AG04449 (cell line): Measurements from ENCODE around the gene ANXA1.

Experiments
- CTCF ChIA-PET: fragments of 350-600 bp; formaldehyde crosslinking; extraction: SDS; loops from one replicate; lab custom pipeline; 2021; ENCODE audit warnings: antibody characterized with exemption; lab: Yijun Ruan, JAX
- POLR2A ChIA-PET: fragments of 400-600, 350-600 bp; formaldehyde crosslinking; extraction: SDS; loops from one replicate; lab custom pipeline; 2020; ENCODE audit warnings: antibody characterized with exemption, inconsistent platforms; lab: Yijun Ruan, JAX
- DNase-seq: peaks from one replicate; pipeline ENCODE4 v3.0.0-alpha.2; 2010; ENCODE audit warnings: low read depth, low spot score
- H3K4me3 ChIP-seq: 2 replicates; pipeline ENCODE4 v1.5.1; 2011; ENCODE audit warnings: low read depth, mild to moderate bottlenecking, control low read depth, low read length
- CTCF ChIP-seq: IDR thresholded peaks from one replicate; pipeline ENCODE4 v1.5.1; 2011; ENCODE audit warnings: mild to moderate bottlenecking, moderate library complexity, low read length, control low read depth, inconsistent platforms; ENCODE audit not compliant: insufficient read depth; ENCODE audit errors: missing control alignments

The ANXA1 gene

GRCh38 chr9:73206851-73207250, 55.2 kb downstream of the ANXA1 start:
- no peak overlapping the region for H3K4me3 ChIP-seq
- ChIA-PET POLR2A (no interaction called here), CTCF (interaction anchor here (1.6 kb wide), 1 partner anchor 10 kb away, joined by 3 read pairs; no protein-coding TSS in a partner anchor)
- TF ChIP-seq CTCF = no peak
- DNase-seq = no peak

GRCh38 chr9:73210886-73211666, 59.4 kb downstream of the ANXA1 start:
- no peak overlapping the region for H3K4me3 ChIP-seq
- DNase-seq = no peak
- no peak for TF ChIP-seq CTCF
- POLR2A ChIA-PET = no interaction called here
- CTCF ChIA-PET = interaction anchor here (2.6 kb wide), 1 partner anchor 10 kb away, joined by 11 read pairs; no protein-coding TSS in a partner anchor

- no peak for DNase-seq
- no peak overlapping the region for H3K4me3 ChIP-seq
- POLR2A ChIA-PET = no interaction called here
- TF ChIP-seq CTCF = no peak
- CTCF ChIA-PET = interaction anchor here (0.7 to 2.6 kb wide), 3 partner anchors 12 to 13 kb away, joined by 3 to 11 read pairs (median 5); no protein-coding TSS in a partner anchor
Observed at GRCh38 chr9:73213300-73213699, 61.6 kb downstream of the ANXA1 start.

- no peak overlapping the region for H3K4me3 ChIP-seq
- ChIA-PET POLR2A (no interaction called here), CTCF (interaction anchor here (0.9 kb wide), 1 partner anchor 16 kb away, joined by 3 read pairs; no protein-coding TSS in a partner anchor)
- no peak for DNase-seq
- TF ChIP-seq CTCF = no peak
Observed at GRCh38 chr9:73215249-73215648, 63.6 kb downstream of the ANXA1 start.

- no peak overlapping the region for H3K4me3 ChIP-seq
- ChIA-PET POLR2A (no interaction called here), CTCF (no interaction called here)
- TF ChIP-seq CTCF = no peak
- no peak for DNase-seq
Observed at GRCh38 chr9:73216100-73216499, 64.4 kb downstream of the ANXA1 start.
